GM23338 (cell line): ENCODE measurements around the gene KCNE5. TPM values are rescaled to one million over a fixed set of nuclear protein-coding genes. Genes with fewer than 3 reads are reported as not detected.

Experiments
- ATAC-seq: fragments of 200-7000 bp; cut with Tn5 transposase; 3 replicates; pipeline ENCODE4 v1.9.1; 2020
- DNase-seq: peaks from one replicate; pipeline ENCODE4 v3.0.0-alpha.2; 2015; ENCODE audit warnings: low spot score
- H2AFZ ChIP-seq: fragments of 200-600 bp; sonication (generic); 2 replicates; pipeline ENCODE4 v1.8.0; 2016; ENCODE audit warnings: antibody characterized with exemption, mild to moderate bottlenecking, moderate library complexity
- H3F3A ChIP-seq: fragments of 200-600 bp; sonication (generic); replicated peaks from 2 replicates; pipeline ENCODE4 v1.8.0; 2017; ENCODE audit warnings: antibody characterized with exemption, mixed run types, low read depth
- H3K27ac ChIP-seq: fragments of 200-600 bp; sonication (generic); 2 replicates; pipeline ENCODE4 v1.6.1; 2016; ENCODE audit warnings: low read depth
- H3K27me3 ChIP-seq: fragments of 200-600 bp; sonication (generic); 2 replicates; pipeline ENCODE4 v1.8.0; 2016; ENCODE audit warnings: mild to moderate bottlenecking, mixed run types, moderate library complexity; ENCODE audit not compliant: insufficient read depth
- H3K36me3 ChIP-seq: fragments of 200-600 bp; sonication (generic); 2 replicates; pipeline ENCODE4 v1.8.0; 2016; ENCODE audit warnings: mild to moderate bottlenecking; ENCODE audit not compliant: insufficient read depth
- H3K4me1 ChIP-seq: fragments of 200-600 bp; sonication (generic); 2 replicates; pipeline ENCODE4 v1.8.0; 2016; ENCODE audit warnings: mild to moderate bottlenecking, moderate library complexity; ENCODE audit not compliant: insufficient read depth
- H3K4me2 ChIP-seq: fragments of 200-600 bp; sonication (generic); 2 replicates; pipeline ENCODE4 v1.7.1; 2017; ENCODE audit warnings: mixed run types
- H3K4me3 ChIP-seq: fragments of 200-600 bp; sonication (generic); 2 replicates; pipeline ENCODE4 v1.6.1; 2016; ENCODE audit warnings: mixed run types
- H3K79me2 ChIP-seq: fragments of 200-600 bp; sonication (generic); replicated peaks from 2 replicates; pipeline ENCODE4 v1.8.0; 2017; ENCODE audit warnings: mild to moderate bottlenecking; ENCODE audit not compliant: insufficient read depth
- H3K9me2 ChIP-seq: fragments of 200-600 bp; sonication (generic); 2 replicates; pipeline ENCODE4 v1.8.0; 2017; ENCODE audit not compliant: insufficient read depth
- H4K20me1 ChIP-seq: fragments of 200-600 bp; sonication (generic); replicated peaks from 2 replicates; pipeline ENCODE4 v1.8.0; 2017; ENCODE audit warnings: mild to moderate bottlenecking; ENCODE audit not compliant: insufficient read depth
- H3K27ac Mint-ChIP-seq: 2 replicates; pipeline ENCODE4 v1.8.0; 2020; ENCODE audit warnings: inconsistent platforms, mild to moderate bottlenecking, moderate library complexity, mixed read lengths
- H3K27me3 Mint-ChIP-seq: 3 replicates; pipeline ENCODE4 v1.8.0; 2022; ENCODE audit warnings: low read depth, mild to moderate bottlenecking, moderate library complexity, mixed read lengths, inconsistent platforms; ENCODE audit not compliant: insufficient read depth, poor library complexity
- H3K36me3 Mint-ChIP-seq: 3 replicates; pipeline ENCODE4 v1.8.0; 2021; ENCODE audit warnings: low read depth, mild to moderate bottlenecking, inconsistent platforms, moderate library complexity, mixed read lengths
- H3K4me1 Mint-ChIP-seq: 3 replicates; pipeline ENCODE4 v1.8.0; 2020; ENCODE audit warnings: mild to moderate bottlenecking, inconsistent platforms, mixed read lengths
- H3K4me3 Mint-ChIP-seq: 3 replicates; pipeline ENCODE4 v1.8.0; 2021; ENCODE audit warnings: moderate library complexity, mild to moderate bottlenecking, inconsistent platforms, mixed read lengths
- H3K9me3 Mint-ChIP-seq: 3 replicates; pipeline ENCODE4 v1.8.0; 2020; ENCODE audit warnings: moderate library complexity, mild to moderate bottlenecking, inconsistent platforms, mixed read lengths
- CREB1 ChIP-seq: fragments of 250-450 bp; sonication (Bioruptor Pico); IDR thresholded peaks from 2 replicates; pipeline ENCODE4 v1.5.0; 2020; ENCODE audit warnings: low read depth, mild to moderate bottlenecking, moderate library complexity
- ETS1 ChIP-seq: IDR thresholded peaks from 2 replicates; pipeline ENCODE4 v1.6.1; 2016; ENCODE audit warnings: antibody characterized with exemption
- EZH2 ChIP-seq: fragments of 200-600 bp; sonication (generic); IDR thresholded peaks from one replicate; pipeline ENCODE4 v1.8.0; 2017; ENCODE audit warnings: antibody characterized with exemption, mild to moderate bottlenecking, low read depth; ENCODE audit not compliant: unreplicated experiment
- EZH2phosphoT487 ChIP-seq: fragments of 200-600 bp; sonication (generic); IDR thresholded peaks from one replicate; pipeline ENCODE4 v1.8.1; 2018; ENCODE audit warnings: antibody characterized with exemption; ENCODE audit not compliant: unreplicated experiment
- NANOG ChIP-seq: IDR thresholded peaks from 2 replicates; pipeline ENCODE4 v1.6.1; 2016; ENCODE audit warnings: antibody characterized with exemption, borderline replicate concordance
- POLR2AphosphoS5 ChIP-seq: IDR thresholded peaks from 2 replicates; pipeline ENCODE4 v1.6.1; 2016; ENCODE audit warnings: antibody characterized with exemption, low read depth
- STAT1 ChIP-seq: IDR thresholded peaks from one replicate; pipeline ENCODE4 v1.6.1; 2016; ENCODE audit warnings: antibody characterized with exemption; ENCODE audit not compliant: unreplicated experiment
- ZNF331 ChIP-seq: fragments of 250-450 bp; sonication (Bioruptor Pico); IDR thresholded peaks from 2 replicates; pipeline ENCODE4 v1.5.0; 2020; ENCODE audit warnings: low read depth, mild to moderate bottlenecking, moderate library complexity
- polyA plus RNA-seq: library from polyadenylated mRNA; unstranded; fragments of >200 nt; fragmentation: Nextera tagmentation; extraction: Ambion mirVana; gene quantifications from 2 replicates; pipeline ENCODE4 v1.2.1, GENCODE V29; 2016
- total RNA-seq: library from RNA; depleted of rRNA; stranded (reverse); fragments of >200 nt; shearing (Covaris generic); gene quantifications from 2 replicates; pipeline ENCODE4 v1.2.3, GENCODE V29; 2014
- TF ChIP-seq, protein P1 (sequence below), 2 experiments: fragments of 200-600 bp in 1 of 2; sonication (generic) in 1 of 2; conservative IDR thresholded peaks; 2 replicates each; pipeline versions ENCODE4 v1.5.1 to v1.6.1; 2016 to 2017; ENCODE audit warnings: antibody characterized with exemption in 2 of 2, low read depth in 2 of 2, mild to moderate bottlenecking in 2 of 2, moderate library complexity in 1 of 2
- TF ChIP-seq, protein P2 (sequence below): fragments of 250-450 bp; sonication (Bioruptor Pico); IDR thresholded peaks from 2 replicates; pipeline ENCODE4 v1.5.0; 2020; ENCODE audit warnings: mild to moderate bottlenecking, moderate library complexity

The KCNE5 gene
- total and polyA plus RNA-seq, 2 experiments from 2014 or later, result 4.1 to 5.1 TPM

DNA sequence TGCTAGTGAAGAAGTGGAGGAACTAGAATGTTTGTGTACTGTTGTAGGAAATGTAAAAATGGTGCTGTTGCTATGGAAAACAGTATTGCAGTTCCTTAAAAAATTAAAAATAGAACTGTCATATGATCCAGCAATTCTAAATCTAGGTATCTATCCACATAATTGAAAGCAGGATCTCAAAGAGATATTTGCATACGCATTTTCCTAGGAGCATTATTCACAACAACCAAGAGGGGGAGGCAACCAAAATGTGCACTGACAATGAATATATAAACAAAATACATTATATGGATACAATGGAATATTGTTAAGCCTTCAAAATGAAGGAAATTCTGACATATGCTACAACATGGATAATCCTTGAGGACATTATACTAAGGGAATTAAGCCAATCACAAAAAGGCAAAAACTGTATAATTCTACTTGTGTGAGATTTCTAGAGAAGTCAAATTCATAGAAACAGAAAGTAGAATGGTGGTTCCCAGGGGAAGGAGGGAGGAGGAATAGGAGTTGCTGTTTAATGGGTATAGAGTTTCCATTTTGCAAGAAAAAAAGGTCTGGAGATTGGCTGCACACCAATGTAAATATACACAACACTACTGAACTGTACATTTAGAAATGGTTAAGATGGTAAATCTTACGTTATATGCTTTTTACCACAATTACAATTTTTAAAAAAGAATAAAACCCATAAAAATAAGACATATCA lies 35.6 kb upstream of the KCNE5 start:
- TF ChIP-seq, protein P1, sequence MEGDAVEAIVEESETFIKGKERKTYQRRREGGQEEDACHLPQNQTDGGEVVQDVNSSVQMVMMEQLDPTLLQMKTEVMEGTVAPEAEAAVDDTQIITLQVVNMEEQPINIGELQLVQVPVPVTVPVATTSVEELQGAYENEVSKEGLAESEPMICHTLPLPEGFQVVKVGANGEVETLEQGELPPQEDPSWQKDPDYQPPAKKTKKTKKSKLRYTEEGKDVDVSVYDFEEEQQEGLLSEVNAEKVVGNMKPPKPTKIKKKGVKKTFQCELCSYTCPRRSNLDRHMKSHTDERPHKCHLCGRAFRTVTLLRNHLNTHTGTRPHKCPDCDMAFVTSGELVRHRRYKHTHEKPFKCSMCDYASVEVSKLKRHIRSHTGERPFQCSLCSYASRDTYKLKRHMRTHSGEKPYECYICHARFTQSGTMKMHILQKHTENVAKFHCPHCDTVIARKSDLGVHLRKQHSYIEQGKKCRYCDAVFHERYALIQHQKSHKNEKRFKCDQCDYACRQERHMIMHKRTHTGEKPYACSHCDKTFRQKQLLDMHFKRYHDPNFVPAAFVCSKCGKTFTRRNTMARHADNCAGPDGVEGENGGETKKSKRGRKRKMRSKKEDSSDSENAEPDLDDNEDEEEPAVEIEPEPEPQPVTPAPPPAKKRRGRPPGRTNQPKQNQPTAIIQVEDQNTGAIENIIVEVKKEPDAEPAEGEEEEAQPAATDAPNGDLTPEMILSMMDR (conservative IDR thresholded peaks at IDR 0.05; ENCODE audit: low read depth in 2 of 2), result no peak
- TF ChIP-seq ETS1 (no peak), STAT1 (no peak), ZNF331 (CRISPR knock-in tag) (no peak), NANOG (no peak), EZH2phosphoT487 (no peak), CREB1 (CRISPR knock-in tag) (no peak), EZH2 (no peak), POLR2AphosphoS5 (no peak)
- TF ChIP-seq, protein P2, sequence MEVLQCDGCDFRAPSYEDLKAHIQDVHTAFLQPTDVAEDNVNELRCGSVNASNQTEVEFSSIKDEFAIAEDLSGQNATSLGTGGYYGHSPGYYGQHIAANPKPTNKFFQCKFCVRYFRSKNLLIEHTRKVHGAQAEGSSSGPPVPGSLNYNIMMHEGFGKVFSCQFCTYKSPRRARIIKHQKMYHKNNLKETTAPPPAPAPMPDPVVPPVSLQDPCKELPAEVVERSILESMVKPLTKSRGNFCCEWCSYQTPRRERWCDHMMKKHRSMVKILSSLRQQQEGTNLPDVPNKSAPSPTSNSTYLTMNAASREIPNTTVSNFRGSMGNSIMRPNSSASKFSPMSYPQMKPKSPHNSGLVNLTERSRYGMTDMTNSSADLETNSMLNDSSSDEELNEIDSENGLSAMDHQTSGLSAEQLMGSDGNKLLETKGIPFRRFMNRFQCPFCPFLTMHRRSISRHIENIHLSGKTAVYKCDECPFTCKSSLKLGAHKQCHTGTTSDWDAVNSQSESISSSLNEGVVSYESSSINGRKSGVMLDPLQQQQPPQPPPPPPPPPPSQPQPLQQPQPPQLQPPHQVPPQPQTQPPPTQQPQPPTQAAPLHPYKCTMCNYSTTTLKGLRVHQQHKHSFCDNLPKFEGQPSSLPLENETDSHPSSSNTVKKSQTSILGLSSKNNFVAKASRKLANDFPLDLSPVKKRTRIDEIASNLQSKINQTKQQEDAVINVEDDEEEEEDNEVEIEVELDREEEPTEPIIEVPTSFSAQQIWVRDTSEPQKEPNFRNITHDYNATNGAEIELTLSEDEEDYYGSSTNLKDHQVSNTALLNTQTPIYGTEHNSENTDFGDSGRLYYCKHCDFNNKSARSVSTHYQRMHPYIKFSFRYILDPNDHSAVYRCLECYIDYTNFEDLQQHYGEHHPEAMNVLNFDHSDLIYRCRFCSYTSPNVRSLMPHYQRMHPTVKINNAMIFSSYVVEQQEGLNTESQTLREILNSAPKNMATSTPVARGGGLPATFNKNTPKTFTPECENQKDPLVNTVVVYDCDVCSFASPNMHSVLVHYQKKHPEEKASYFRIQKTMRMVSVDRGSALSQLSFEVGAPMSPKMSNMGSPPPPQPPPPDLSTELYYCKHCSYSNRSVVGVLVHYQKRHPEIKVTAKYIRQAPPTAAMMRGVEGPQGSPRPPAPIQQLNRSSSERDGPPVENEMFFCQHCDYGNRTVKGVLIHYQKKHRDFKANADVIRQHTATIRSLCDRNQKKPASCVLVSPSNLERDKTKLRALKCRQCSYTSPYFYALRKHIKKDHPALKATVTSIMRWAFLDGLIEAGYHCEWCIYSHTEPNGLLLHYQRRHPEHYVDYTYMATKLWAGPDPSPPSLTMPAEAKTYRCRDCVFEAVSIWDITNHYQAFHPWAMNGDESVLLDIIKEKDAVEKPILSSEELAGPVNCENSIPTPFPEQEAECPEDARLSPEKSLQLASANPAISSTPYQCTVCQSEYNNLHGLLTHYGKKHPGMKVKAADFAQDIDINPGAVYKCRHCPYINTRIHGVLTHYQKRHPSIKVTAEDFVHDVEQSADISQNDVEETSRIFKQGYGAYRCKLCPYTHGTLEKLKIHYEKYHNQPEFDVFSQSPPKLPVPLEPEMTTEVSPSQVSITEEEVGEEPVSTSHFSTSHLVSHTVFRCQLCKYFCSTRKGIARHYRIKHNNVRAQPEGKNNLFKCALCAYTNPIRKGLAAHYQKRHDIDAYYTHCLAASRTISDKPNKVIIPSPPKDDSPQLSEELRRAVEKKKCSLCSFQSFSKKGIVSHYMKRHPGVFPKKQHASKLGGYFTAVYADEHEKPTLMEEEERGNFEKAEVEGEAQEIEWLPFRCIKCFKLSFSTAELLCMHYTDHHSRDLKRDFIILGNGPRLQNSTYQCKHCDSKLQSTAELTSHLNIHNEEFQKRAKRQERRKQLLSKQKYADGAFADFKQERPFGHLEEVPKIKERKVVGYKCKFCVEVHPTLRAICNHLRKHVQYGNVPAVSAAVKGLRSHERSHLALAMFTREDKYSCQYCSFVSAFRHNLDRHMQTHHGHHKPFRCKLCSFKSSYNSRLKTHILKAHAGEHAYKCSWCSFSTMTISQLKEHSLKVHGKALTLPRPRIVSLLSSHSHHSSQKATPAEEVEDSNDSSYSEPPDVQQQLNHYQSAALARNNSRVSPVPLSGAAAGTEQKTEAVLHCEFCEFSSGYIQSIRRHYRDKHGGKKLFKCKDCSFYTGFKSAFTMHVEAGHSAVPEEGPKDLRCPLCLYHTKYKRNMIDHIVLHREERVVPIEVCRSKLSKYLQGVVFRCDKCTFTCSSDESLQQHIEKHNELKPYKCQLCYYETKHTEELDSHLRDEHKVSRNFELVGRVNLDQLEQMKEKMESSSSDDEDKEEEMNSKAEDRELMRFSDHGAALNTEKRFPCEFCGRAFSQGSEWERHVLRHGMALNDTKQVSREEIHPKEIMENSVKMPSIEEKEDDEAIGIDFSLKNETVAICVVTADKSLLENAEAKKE (CRISPR knock-in tag), result no peak
- Mint-ChIP-seq H3K4me1 (no peaks in the 10 kb centered on the region; the same call in 2 of the 3 replicates), H3K4me3 (no peak overlapping the region), H3K27ac (no peak overlapping the region), H3K36me3 (peaks cover 33% of the 10 kb centered on the region), H3K9me3 (peaks cover 4% of the 10 kb centered on the region), H3K27me3 (no peaks in the 10 kb centered on the region)
- Histone ChIP-seq H3K4me1 (no peaks in the 10 kb centered on the region), H3K4me2 (no peak overlapping the region), H3K9me2 (no peaks in the 10 kb centered on the region), H2AFZ (no peak overlapping the region), H3K79me2 (no peaks in the 10 kb centered on the region), H3K36me3 (0 out of 2 replicates have a peak, but pooled peaks cover 4% of the 10 kb centered on the region), H3K27ac (no peak overlapping the region), H3F3A (no peaks in the 10 kb centered on the region), H3K4me3 (no peak overlapping the region), H4K20me1 (no peaks in the 10 kb centered on the region), H3K27me3 (no peaks in the 10 kb centered on the region)
- DNase-seq (no peak), ATAC-seq (no peak)
